GM06990 (cell line): Measurements from ENCODE around the gene RNF220.

Experiments
- DNase-seq: peaks from one replicate; pipeline ENCODE4 v3.0.0-alpha.2; 2011; ENCODE audit not compliant: insufficient read length; ENCODE audit errors: extremely low read depth
- H3K27me3 ChIP-seq: replicated peaks from 2 replicates; pipeline ENCODE4 v1.6.0; 2011; ENCODE audit warnings: low read length; ENCODE audit not compliant: control insufficient read depth, insufficient read depth
- H3K36me3 ChIP-seq: 2 replicates; pipeline ENCODE4 v1.5.1; 2011; ENCODE audit warnings: low read length; ENCODE audit not compliant: control insufficient read depth, insufficient read depth
- H3K4me3 ChIP-seq: replicated peaks from 2 replicates; pipeline ENCODE4 v1.5.1; 2011; ENCODE audit warnings: low read depth, mild to moderate bottlenecking, control low read depth, low read length
- TF ChIP-seq, protein P1 (sequence below): IDR thresholded peaks from 2 replicates; pipeline ENCODE4 v1.5.1; 2011; ENCODE audit warnings: low read length, control low read depth, mild to moderate bottlenecking, inconsistent platforms; ENCODE audit not compliant: insufficient read depth, poor library complexity, severe bottlenecking

The RNF220 gene

DNA sequence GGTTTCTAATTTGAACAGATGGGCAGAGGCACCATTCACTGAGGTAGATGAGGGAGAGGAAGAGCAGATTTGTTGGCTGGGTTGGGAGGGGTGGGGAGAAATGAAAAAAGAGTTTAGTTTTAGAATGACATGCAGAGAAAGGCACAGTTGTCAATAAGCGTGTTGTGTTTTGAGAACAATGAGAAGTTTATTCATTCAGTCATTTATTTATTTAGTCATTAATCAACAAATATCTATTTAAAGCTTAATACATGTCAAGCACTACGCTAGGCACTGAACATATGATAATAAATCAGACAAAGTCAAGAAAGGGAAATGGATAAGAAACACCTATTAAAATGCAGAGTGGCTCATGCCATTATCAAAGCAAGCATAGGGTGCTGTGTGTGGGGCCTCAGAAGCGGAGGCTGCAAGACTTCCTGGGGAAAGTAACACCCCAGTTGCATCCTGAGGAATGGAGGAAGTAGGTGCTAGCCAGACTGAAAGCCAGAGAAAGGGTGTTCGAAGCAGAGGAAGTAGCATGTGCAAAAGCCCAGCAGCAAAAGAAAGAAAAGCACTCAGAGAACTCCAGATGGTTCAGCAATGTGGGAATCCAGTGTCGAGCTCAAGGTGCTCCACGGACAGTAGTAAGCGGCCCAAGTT, 114.1 kb downstream of the RNF220 start:
- no peak for DNase-seq
- Histone ChIP-seq H3K36me3 (no peaks in the 10 kb centered on the region), H3K27me3 (no peaks in the 10 kb centered on the region; the same call in 1 of the 2 replicates), H3K4me3 (no peak overlapping the region)
- TF ChIP-seq, protein P1, sequence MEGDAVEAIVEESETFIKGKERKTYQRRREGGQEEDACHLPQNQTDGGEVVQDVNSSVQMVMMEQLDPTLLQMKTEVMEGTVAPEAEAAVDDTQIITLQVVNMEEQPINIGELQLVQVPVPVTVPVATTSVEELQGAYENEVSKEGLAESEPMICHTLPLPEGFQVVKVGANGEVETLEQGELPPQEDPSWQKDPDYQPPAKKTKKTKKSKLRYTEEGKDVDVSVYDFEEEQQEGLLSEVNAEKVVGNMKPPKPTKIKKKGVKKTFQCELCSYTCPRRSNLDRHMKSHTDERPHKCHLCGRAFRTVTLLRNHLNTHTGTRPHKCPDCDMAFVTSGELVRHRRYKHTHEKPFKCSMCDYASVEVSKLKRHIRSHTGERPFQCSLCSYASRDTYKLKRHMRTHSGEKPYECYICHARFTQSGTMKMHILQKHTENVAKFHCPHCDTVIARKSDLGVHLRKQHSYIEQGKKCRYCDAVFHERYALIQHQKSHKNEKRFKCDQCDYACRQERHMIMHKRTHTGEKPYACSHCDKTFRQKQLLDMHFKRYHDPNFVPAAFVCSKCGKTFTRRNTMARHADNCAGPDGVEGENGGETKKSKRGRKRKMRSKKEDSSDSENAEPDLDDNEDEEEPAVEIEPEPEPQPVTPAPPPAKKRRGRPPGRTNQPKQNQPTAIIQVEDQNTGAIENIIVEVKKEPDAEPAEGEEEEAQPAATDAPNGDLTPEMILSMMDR, result no peak

DNA sequence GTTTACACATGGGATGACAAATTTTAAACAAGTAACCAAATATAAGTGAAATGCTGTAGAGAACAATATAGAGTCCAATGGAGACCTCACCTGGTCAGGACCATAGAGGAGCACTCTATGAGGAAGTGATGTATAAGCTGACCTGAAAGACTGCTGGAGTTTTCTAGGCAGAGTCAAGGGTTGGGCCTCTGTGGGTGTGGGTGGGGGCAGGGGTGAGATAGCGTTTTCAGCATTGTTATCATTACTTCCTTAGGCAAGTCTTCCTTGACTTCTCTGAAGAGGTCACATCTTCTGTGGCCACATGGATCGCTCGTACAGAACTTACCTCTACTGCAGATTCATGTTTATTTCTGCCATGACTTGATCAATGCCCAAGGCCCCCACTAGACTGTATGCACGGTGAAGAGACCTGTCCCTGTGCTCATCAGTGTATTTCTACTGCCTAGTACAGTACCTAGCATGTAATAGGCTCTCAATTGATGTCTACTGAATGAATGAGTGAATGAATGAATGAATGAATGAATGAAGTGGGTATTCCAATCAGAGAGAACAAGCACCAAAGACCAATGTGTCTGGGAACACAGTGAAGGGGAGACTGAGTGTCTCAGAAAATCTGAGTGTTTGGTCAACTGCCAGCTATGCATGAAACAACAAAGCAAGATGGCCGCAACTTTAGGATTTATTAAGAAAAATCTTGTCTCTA, 116.5 kb downstream of the RNF220 start:
- DNase-seq, result no peak
- Histone ChIP-seq H3K4me3 (no peak overlapping the region), H3K36me3 (no peaks in the 10 kb centered on the region), H3K27me3 (no peaks in the 10 kb centered on the region; the same call in none of the 2 replicates)
- TF ChIP-seq, protein P1, result no peak

DNA sequence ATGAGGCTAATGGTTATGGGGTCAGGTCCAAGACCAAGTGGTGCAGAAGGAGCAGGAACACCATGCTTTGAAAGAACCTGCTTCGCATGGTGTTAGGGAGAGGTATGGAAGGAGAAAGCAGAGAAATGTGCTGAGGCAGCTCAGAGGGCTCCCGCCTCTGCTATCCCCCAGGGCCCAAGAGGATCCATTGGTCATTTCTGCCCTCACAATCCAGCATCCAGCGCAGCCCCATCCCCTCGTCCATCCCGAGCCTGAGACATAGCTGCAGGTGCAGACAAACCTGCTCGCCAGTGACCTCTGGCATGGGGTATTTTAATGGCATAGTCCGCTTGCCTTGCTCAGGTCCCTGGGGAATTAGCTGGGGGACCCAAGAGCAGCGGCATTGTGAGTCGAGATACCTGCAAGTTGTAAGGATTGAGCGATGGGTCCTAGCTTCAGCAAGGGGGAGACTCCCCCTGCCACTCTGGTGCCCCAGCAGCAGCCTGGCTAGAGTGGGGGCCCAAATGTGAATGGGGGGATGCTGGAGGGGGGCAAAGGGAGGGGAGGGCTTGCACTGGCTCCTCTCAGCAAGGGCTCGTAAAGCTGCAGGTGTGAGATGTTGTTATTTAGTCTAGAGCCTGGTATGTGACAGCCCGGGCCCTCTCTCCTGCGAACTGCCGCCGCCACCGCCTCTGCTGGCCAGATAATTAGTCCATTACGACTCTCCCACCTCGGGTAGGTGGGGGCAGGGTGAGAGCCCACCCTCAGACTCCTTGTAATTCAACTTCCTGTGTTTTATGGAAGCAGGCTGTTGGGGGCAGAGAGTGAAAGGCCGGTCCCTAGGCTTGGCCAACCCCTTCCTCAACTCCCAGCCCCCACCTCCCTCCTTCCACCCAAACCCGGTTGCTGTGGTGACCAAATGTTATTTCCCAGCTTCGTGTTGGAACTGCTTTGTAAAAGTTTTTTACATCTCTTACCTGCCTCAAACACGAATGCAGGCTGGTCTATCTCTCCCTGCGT, 118.8 kb downstream of the RNF220 start:
- TF ChIP-seq, protein P1, result no peak
- DNase-seq, result no peak
- no peak overlapping the region for H3K4me3 ChIP-seq
- no peaks in the 10 kb centered on the region; the same call in none of the 2 replicates for H3K27me3 ChIP-seq
- H3K36me3 ChIP-seq, result no peaks in the 10 kb centered on the region

DNA sequence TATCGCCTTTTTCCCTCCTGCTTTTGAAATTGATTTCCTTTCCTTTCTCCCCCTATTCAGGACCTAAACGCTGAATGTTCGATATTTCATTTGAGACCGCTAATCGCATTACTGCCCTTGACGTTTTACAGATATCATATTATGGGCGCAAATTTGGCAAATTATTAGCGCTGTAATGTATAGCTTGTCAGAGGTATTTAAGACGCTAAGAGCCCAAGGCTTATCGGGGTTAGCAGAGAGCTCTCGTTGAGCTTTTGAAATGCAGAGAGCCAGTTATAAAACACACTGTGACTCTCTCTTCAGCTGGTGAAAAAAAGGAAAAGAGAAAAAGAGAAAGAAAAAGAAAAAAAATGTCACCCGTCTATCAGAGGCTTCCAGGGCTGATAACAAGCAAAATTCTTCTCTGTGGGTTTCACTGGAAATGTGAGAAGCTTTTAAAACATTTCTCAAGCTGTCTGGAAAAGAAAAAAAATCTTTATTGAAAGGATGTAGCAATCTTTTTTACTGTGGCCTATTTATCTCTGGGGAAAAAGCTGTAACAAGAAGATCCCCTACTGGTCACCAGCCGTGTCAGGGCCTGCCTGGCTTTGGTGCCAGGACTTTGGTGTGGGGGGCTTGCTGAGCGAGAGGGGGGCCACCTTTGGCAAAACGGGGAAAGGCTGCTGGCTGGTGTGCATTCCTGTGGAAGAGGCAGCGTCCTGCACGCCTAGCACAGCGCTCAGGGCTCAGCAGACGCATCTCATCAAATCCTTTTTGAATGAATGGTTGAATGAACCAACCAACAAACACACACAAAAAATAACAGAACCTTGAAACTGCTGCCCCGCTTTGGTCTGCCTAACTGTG, 119.8 kb downstream of the RNF220 start:
- DNase-seq, result no peak
- TF ChIP-seq, protein P1, result no peak
- no peak overlapping the region for H3K4me3 ChIP-seq

More for the DNA sequence above, 119.8 kb downstream of the RNF220 start:
- Histone ChIP-seq H3K36me3 (no peaks in the 10 kb centered on the region), H3K27me3 (no peaks in the 10 kb centered on the region; the same call in none of the 2 replicates)
